GM20431 (cell line): ENCODE results near the gene CX3CR1.

Experiments
- in situ Hi-C: fragments of 300-500 bp; cut with MseI, MboI; formaldehyde crosslinking; loops from one replicate; pipeline ENCODE4 v1.15.0; 2020; ENCODE audit warnings: low sequenced_read_pairs; ENCODE audit not compliant: unreplicated experiment

CX3CR1 gene

GRCh38 chr3:39273119-39273518 is 6.7 kb downstream of the CX3CR1 start:
- in situ Hi-C loops: no loop called here

GRCh38 chr3:39272191-39272590 is 7.6 kb downstream of the CX3CR1 start:
- in situ Hi-C loops: no loop called here

DNA sequence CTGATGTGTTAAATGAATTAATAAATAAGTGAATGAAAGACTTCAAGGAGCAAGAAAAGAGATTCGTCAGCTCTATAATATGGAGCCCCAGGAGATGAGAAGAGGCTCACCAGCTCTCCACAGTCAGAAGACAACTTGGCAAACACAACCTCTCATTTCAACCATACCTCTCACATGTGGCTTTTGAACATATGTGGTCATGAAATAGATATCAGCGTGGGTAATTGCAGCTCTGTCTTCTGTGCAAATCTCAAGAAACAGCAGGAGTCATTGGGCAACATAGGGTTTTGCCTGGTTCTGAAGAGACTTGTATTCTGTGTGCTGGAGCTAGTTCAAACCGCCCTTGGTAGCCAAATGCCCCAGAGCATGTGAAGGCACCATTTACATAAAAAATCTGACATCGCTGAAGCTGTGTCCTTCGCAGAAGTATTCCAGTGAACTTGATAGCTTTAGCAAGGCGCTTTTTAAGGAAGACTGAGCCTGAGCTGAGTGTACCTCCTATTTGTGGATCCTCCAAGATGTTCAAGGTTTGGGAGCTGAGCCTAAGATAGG is 8.4 kb downstream of the CX3CR1 start:
- in situ Hi-C loops: no loop called here

GRCh38 chr3:39269528-39269927 is 10.3 kb downstream of the CX3CR1 start:
- in situ Hi-C loops: no loop called here

DNA sequence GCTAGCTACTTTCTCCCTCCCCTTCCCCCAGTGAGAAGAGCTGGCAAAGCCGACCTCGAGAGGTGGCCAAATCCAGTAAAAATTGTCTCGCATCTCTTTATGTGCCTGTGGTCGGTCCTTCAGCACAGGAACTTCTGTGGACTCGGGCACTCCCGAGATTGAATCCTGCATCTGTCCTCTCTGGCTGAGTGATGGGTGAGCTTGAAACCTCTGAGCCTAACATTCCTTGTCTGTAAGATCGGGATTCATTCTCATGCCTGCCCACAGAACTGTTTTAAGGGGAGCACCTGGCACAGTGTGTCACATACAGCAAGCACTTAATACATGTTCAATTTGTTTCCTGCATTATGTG is 11.3 kb downstream of the CX3CR1 start:
- in situ Hi-C loops: no loop called here

GRCh38 chr3:39267631-39268548 is 11.9 kb downstream of the CX3CR1 start:
- in situ Hi-C loops: no loop called here

GRCh38 chr3:39264053-39264452 is 15.8 kb downstream of the CX3CR1 start:
- in situ Hi-C loops: no loop called here

DNA sequence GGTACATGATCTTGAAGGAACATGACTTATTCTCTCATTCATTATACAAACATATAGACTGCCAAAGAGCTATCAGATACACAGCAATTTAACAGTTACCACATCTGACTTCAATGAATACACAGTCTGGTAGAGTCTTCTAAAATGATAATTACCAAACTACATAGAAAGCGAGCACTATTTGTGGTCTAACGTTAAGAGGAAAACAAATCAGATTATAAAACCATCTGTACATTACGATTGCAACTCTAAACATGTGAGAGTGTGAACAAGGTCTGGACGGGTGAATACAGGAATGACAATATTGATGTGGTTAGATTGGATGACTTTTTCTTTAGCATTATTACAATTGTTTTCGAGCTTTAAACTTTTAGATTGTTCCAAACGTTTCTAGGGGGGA is 16.3 kb downstream of the CX3CR1 start:
- in situ Hi-C loops: no loop called here

DNA sequence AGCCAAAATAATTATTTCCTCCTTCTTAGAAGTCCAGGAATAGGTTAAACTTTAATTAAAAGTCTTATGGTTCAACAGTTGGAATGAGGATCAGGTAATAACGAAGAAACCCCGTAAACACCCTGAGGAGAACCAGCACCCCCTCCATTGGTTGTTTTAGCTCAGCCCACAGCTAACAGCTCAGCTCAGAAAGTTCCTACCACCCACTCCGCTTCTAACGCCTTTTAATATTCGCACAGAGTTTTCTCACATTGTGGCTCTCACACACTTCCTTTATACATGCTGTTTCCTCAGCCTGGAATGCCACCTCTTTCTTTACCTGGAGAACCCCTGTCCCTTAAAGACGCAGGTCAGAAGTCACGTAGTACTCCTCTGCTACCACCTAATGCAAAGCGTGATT is 17.0 kb downstream of the CX3CR1 start:
- in situ Hi-C loops: no loop called here

- in situ Hi-C loops: no loop called here
These were observed 18.1 kb downstream of the CX3CR1 start for GRCh38 chr3:39261726-39262125.

GRCh38 chr3:39260957-39261356 is 18.9 kb downstream of the CX3CR1 start:
- in situ Hi-C loops: no loop called here

GRCh38 chr3:39260318-39260717 is 19.5 kb downstream of the CX3CR1 start:
- in situ Hi-C loops: no loop called here

GRCh38 chr3:39255503-39256325 is 24.1 kb downstream of the CX3CR1 start:
- in situ Hi-C loops: no loop called here

DNA sequence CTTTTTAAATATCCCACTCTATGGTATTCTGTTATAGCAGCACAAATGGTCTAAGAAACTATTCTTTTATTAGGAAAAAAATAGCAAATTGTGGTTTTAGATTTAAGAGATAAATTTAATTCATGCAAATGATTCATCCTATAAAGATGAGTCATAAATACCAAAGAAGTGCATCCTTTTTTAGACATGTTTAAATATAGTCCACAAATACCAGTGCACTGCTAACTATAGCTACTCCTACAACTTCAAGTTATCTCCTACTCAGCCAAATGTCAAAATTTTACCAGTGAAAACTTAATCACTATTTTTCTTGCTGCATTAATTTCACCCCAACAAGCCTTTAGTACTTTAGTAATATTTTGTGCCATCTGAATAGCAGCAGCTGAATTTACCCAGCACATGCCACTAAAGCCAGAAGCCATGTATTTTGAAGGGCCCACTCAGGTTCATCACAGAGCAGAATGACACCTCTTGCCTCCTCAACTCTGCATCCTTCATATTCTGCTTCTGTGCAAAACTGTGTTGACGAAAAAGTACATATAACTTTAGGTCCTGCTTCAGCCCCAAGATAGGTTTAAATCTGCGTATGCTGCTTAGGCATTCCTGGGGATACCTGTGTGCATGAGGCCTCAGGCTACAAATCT is 24.9 kb downstream of the CX3CR1 start:
- in situ Hi-C loops: no loop called here

DNA sequence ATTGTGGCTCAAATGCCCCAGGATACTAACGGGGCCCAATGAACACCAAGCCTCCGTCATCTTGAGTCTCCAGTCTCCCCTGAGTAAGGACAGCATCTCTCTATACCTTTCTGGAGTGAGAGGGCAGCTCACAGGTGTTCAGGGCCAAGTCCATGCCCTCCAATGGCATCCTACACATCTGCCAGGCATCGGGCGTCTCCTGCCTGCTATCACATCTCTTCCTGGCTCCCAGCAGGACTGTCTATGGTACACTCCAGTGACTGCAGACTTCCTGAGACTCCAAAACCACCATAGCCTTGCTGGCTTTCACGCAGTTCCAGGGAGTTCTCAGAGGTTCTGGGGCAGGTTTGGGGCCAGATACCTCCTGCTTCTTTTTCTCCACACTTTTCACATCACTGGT is 28.3 kb downstream of the CX3CR1 start:
- in situ Hi-C loops: no loop called here

- in situ Hi-C loops: no loop called here
These were observed 29.6 kb downstream of the CX3CR1 start for GRCh38 chr3:39250116-39250747.

DNA sequence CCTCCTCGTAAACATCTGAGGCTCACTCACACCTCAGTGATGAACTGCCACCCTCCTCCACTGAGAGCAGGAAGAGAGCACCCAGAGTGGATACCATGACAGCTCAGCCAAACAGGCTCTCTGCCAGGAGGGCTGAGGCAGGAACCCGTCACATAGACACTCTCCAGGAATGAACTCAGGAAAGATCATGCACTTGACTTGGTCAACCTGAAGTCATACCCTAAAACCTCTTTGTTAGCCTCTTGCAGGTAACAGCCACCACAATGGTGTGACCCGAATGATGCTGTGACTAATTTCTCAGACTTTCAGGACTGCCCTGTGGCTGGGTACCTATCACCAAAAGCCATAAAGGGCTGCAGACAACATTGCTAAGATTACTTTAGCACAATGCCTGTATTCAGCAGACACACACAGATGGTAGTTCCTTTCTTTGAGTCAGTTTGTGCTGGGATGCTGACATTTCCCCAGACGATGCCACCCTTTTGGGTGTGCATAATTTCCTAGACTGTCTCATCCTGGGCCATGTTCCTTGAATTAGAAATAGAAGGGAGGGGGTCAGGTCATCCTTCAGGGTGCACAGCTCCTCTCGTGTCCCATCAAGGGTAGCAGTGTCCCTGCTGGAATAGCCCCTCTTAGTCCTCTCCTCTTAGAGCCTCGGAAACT is 30.3 kb downstream of the CX3CR1 start:
- in situ Hi-C loops: no loop called here

GRCh38 chr3:39241561-39241960 is 38.3 kb downstream of the CX3CR1 start:
- in situ Hi-C loops: no loop called here

DNA sequence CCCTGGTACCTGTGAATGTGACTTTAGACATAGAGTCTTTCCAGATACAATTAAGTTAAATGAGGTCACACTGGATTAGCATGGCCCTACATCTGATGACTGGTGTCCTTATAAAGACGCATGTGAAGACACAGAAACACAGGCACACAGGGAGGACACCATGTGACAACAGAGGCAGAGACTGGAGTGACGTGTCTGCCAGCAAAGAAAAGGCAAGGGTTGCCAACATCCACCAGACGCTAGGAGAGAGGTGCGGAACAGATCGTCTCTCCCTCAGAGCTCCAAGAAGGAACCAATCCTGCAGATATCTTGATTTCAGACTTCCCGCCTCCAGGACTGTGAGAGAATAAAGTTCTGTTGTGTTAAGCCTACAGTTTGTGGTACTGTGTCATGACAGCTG is 42.8 kb downstream of the CX3CR1 start:
- in situ Hi-C loops: no loop called here

- in situ Hi-C loops: no loop called here
These were observed 45.2 kb downstream of the CX3CR1 start for GRCh38 chr3:39234651-39235050.
